K562 (cell line): ENCODE data around the gene EIF2S3B. TPM values are rescaled to one million over a fixed set of nuclear protein-coding genes. Genes with fewer than 3 reads are reported as not detected.

Source experiments
- ATAC-seq: fragments of 200-7000 bp; cut with Tn5 transposase; 3 replicates; pipeline ENCODE4 v1.9.1; 2020; ENCODE audit warnings: moderate library complexity
- BruUV-seq: library from RNA; stranded (reverse); fragments of 400-500 nt; replicated peaks from 2 replicates; lab custom pipeline; 2021; lab: Mats Ljungman, UMichigan
- CTCF ChIA-PET: fragments of 300-600 bp; formaldehyde crosslinking; extraction: SDS; loops from one replicate; lab custom pipeline; 2021; ENCODE audit warnings: low intra/inter-chr PET ratio; lab: Yijun Ruan, JAX
- POLR2A ChIA-PET: fragments of 300-600, 350-650 bp; sonication (Branson Sonifier 250); formaldehyde crosslinking; extraction: SDS; loops from one replicate; lab custom pipeline; 2021; ENCODE audit warnings: antibody characterized with exemption, inconsistent platforms; lab: Yijun Ruan, JAX
- DNase-seq, 4 experiments: peaks; one replicate each; pipeline versions ENCODE4 v3.0.0 to v3.0.0-alpha.2; 2011 to 2018; ENCODE audit warnings: low spot score in 3 of 4, mixed read lengths in 3 of 4; ENCODE audit errors: extremely low read depth in 1 of 4
- FAIRE-seq: peaks from 2 replicates; lab custom pipeline; 2011; peaks lifted over from hg19 to GRCh38; lab: Jason Lieb, UNC
- H2AFZ ChIP-seq: 2 replicates; pipeline ENCODE4 v1.6.0; 2011; ENCODE audit warnings: low read depth, low read length, control low read depth, inconsistent platforms
- H3K27ac ChIP-seq: fragments of 200-600 bp; 3 replicates; pipeline ENCODE4 v1.8.0; 2011; ENCODE audit warnings: low read depth, mild to moderate bottlenecking, control low read depth, inconsistent platforms, low read length, moderate library complexity, mixed read lengths; ENCODE audit errors: extremely low read depth
- H3K27me3 ChIP-seq, 2 experiments: fragments of 300-600 bp in 1 of 2; 2 replicates in 1 of 2; 3 replicates in 1 of 2; pipeline versions ENCODE4 v1.6.0 to v1.8.0; 2011; ENCODE audit warnings: inconsistent platforms in 2 of 2, low read length in 2 of 2, mild to moderate bottlenecking in 1 of 2, mixed read lengths in 1 of 2, moderate library complexity in 1 of 2; ENCODE audit not compliant: control insufficient read depth in 2 of 2, insufficient read depth in 2 of 2
- H3K36me3 ChIP-seq: fragments of 300-600 bp; 3 replicates; pipeline ENCODE4 v1.8.0; 2011; ENCODE audit warnings: mild to moderate bottlenecking, low read length, inconsistent platforms; ENCODE audit not compliant: control insufficient read depth, insufficient read depth
- H3K4me1 ChIP-seq, 2 experiments: fragments of 200-600 bp in 1 of 2; replicated peaks in 1 of 2; 2 replicates in 1 of 2; 3 replicates in 1 of 2; pipeline versions ENCODE4 v1.5.1 to v1.8.0; 2011; ENCODE audit warnings: inconsistent platforms in 2 of 2, low read length in 2 of 2, mild to moderate bottlenecking in 1 of 2, mixed read lengths in 1 of 2, moderate library complexity in 1 of 2; ENCODE audit not compliant: control insufficient read depth in 2 of 2, insufficient read depth in 2 of 2
- H3K4me2 ChIP-seq: 2 replicates; pipeline ENCODE4 v1.6.1; 2011; ENCODE audit warnings: low read length, control low read depth, inconsistent platforms, mixed read lengths; ENCODE audit not compliant: insufficient read depth
- H3K4me3 ChIP-seq: fragments of 200-600 bp; sonication (generic), shearing (Covaris generic); 2 replicates; pipeline ENCODE4 v1.5.1; 2016; ENCODE audit warnings: control low read depth, inconsistent platforms
- H3K79me2 ChIP-seq: fragments of 200-600 bp; 3 replicates; pipeline ENCODE4 v1.8.0; 2011; ENCODE audit warnings: low read length, inconsistent platforms; ENCODE audit not compliant: control insufficient read depth, insufficient read depth
- H3K9ac ChIP-seq, 2 experiments: 2 replicates each; pipeline versions ENCODE4 v1.6.0 to v1.6.1; 2011; ENCODE audit warnings: low read depth in 2 of 2, low read length in 2 of 2, control low read depth in 1 of 2, inconsistent platforms in 1 of 2, mild to moderate bottlenecking in 1 of 2, mixed read lengths in 1 of 2; ENCODE audit not compliant: insufficient read depth in 1 of 2
- H3K9me1 ChIP-seq: one replicate; pipeline ENCODE4 v1.6.0; 2011; ENCODE audit warnings: inconsistent platforms, mild to moderate bottlenecking, low read length, moderate library complexity; ENCODE audit not compliant: control insufficient read depth, insufficient read depth
- H3K9me3 ChIP-seq: replicated peaks from 2 replicates; pipeline ENCODE4 v1.5.1; 2011; ENCODE audit warnings: low read depth, low read length, inconsistent platforms; ENCODE audit not compliant: control insufficient read depth, insufficient read depth
- H4K20me1 ChIP-seq: replicated peaks from 2 replicates; pipeline ENCODE4 v1.6.1; 2011; ENCODE audit warnings: low read length, inconsistent platforms, mixed read lengths; ENCODE audit not compliant: control insufficient read depth, insufficient read depth
- DACH1 ChIP-seq: fragments of 450-650 bp; IDR thresholded peaks from 2 replicates; pipeline ENCODE4 v1.6.1; 2018; ENCODE audit not compliant: partially characterized antibody
- E2F4 ChIP-seq: sonication (generic); formaldehyde crosslinking; IDR thresholded peaks from 2 replicates; pipeline ENCODE4 v1.8.0; 2022; ENCODE audit warnings: mild to moderate bottlenecking, low read depth, missing genetic modification reagents
- E2F8 ChIP-seq: fragments of 450-650 bp; IDR thresholded peaks from 2 replicates; pipeline ENCODE4 v1.7.1; 2018; ENCODE audit warnings: mild to moderate bottlenecking, low read depth; ENCODE audit not compliant: partially characterized antibody
- ELF2 ChIP-seq: fragments of 250-450 bp; sonication (Bioruptor Pico); IDR thresholded peaks from 2 replicates; pipeline ENCODE4 v1.5.0; 2021; ENCODE audit warnings: mild to moderate bottlenecking
- ESRRA ChIP-seq: fragments of 450-650 bp; IDR thresholded peaks from 2 replicates; pipeline ENCODE4 v1.6.1; 2014; ENCODE audit warnings: low read depth, mild to moderate bottlenecking, moderate library complexity, borderline replicate concordance
- ETS1 ChIP-seq: conservative IDR thresholded peaks from 2 replicates; pipeline ENCODE4 v1.6.1; 2011; ENCODE audit warnings: low read depth, mild to moderate bottlenecking, low read length; ENCODE audit not compliant: control insufficient read depth
- FOS ChIP-seq: IDR thresholded peaks from 3 replicates; pipeline ENCODE4 v1.6.1; 2011; ENCODE audit not compliant: insufficient read length; ENCODE audit errors: extremely low read depth
- HDAC2 ChIP-seq: fragments of 450-650 bp; IDR thresholded peaks from 2 replicates; pipeline ENCODE4 v1.6.1; 2016; ENCODE audit warnings: mild to moderate bottlenecking
- HDAC3 ChIP-seq: fragments of 450-650 bp; IDR thresholded peaks from 2 replicates; pipeline ENCODE4 v1.6.1; 2018; ENCODE audit warnings: borderline replicate concordance, mild to moderate bottlenecking, moderate library complexity; ENCODE audit not compliant: partially characterized antibody
- HNRNPK ChIP-seq: fragments of 200-400 bp; formaldehyde crosslinking; IDR thresholded peaks from one replicate; pipeline ENCODE4 v1.6.1; 2018; ENCODE audit warnings: mild to moderate bottlenecking, low read depth, low read length; ENCODE audit not compliant: poor library complexity, severe bottlenecking
- KLF10 ChIP-seq: fragments of 250-450 bp; sonication (Bioruptor Pico); IDR thresholded peaks from 2 replicates; pipeline ENCODE4 v1.6.1; 2021; ENCODE audit warnings: matching md5 sums
- LEF1 ChIP-seq: fragments of 450-650 bp; IDR thresholded peaks from 2 replicates; pipeline ENCODE4 v1.6.1; 2016; ENCODE audit warnings: mild to moderate bottlenecking
- NR2C2 ChIP-seq, 2 experiments: fragments of 200-800 bp in 1 of 2; sonication (Bioruptor generic) in 1 of 2; sonication (generic) in 1 of 2; formaldehyde crosslinking in 1 of 2; IDR thresholded peaks; 2 replicates each; pipeline versions ENCODE4 v1.6.1 to v1.8.0; 2016 to 2022; ENCODE audit warnings: mild to moderate bottlenecking in 1 of 2, missing compliant biosample characterization in 1 of 2, missing genetic modification characterization in 1 of 2, missing genetic modification reagents in 1 of 2
- RAD51 ChIP-seq: fragments of 450-650 bp; IDR thresholded peaks from 2 replicates; pipeline ENCODE4 v1.7.1; 2016; ENCODE audit warnings: low read depth, mild to moderate bottlenecking, borderline replicate concordance
- RCOR1 ChIP-seq, 2 experiments: IDR thresholded peaks; 2 replicates each; pipeline ENCODE4 v1.6.1; 2012; ENCODE audit warnings: low read depth in 2 of 2, low read length in 2 of 2, borderline replicate concordance in 1 of 2, improper control_type of control experiment in 1 of 2
- SRF ChIP-seq, 2 experiments: fragments of 250-450, 450-650 bp in 1 of 2; sonication (Bioruptor Pico) in 1 of 2; sonication (generic) in 1 of 2; formaldehyde crosslinking; IDR thresholded peaks; 2 replicates each; pipeline versions ENCODE4 v1.5.0 to v1.5.1; 2020 to 2022; ENCODE audit warnings: mild to moderate bottlenecking in 1 of 2, missing genetic modification reagents in 1 of 2
- TFAM ChIP-seq: fragments of 250-450 bp; sonication (Bioruptor Pico); conservative IDR thresholded peaks from 2 replicates; pipeline ENCODE4 v1.5.0; 2021; ENCODE audit warnings: mild to moderate bottlenecking, moderate library complexity
- THAP7 ChIP-seq: fragments of 250-450 bp; sonication (Bioruptor Pico); IDR thresholded peaks from 2 replicates; pipeline ENCODE4 v1.5.0; 2021
- WGBS: fragments of 100-300 bp; shearing (Covaris generic); methylation state at CpG from one replicate; pipeline ENCODE4 v1.1.6; 2016; ENCODE audit warnings: low coverage, mixed read lengths; ENCODE audit not compliant: insufficient coverage; ENCODE audit errors: missing lambda C conversion rate; 5-methylcytosine and 5-hydroxymethylcytosine counted together
- in situ Hi-C: fragments of 300-500 bp; cut with MboI; formaldehyde crosslinking; loops from 4 replicates; pipeline ENCODE4 v1.15.0; 2018; ENCODE audit warnings: inconsistent platforms, mixed read lengths
- intact Hi-C: fragments of 100-400 bp; cut with micrococcal nuclease; formaldehyde crosslinking; loops from 2 replicates; pipeline ENCODE4 v1.14.2; 2022
- polyA plus RNA-seq, 8 experiments: library from polyadenylated mRNA; depleted of rRNA in 4 of 8; stranded (reverse) in 5 of 8; unstranded in 3 of 8; fragments of >200 nt; fragmentation: Nextera tagmentation in 2 of 8; fragmentation: Illumina TruSeq in 1 of 8; extraction: Ambion mirVana in 2 of 8; extraction: Trizol in 1 of 8; gene quantifications; 2 replicates each; pipeline versions ENCODE4 v1.2.1 to v1.2.3, GENCODE V29; 2011 to 2014; ENCODE audit warnings: inconsistent platforms in 1 of 8, missing spikeins in 1 of 8
- total RNA-seq, 7 experiments: library from RNA; depleted of rRNA in 6 of 7; stranded (reverse); fragments of >200 nt in 6 of 7; fragmentation: Illumina TruSeq in 2 of 7; extraction: Trizol in 2 of 7; gene quantifications; 2 replicates each; pipeline versions ENCODE4 v1.2.1 to v1.2.3, GENCODE V29; 2011 to 2021; ENCODE audit warnings: low replicate concordance in 1 of 7

EIF2S3B gene
- total and polyA plus RNA-seq, 9 of the 15 experiments (the other 6 are each of a cell fraction or from before 2014, with no cell fraction given) = 0.45 to 5.1 (median 2.0) TPM

GRCh38 chr12:10537721-10538120 is 32.0 kb downstream of the EIF2S3B start:
- Histone ChIP-seq H3K27me3 (no peaks in the 10 kb centered on the region), H3K27ac (no peak overlapping the region), H3K4me3 (no peak overlapping the region), H3K36me3 (no peaks in the 10 kb centered on the region), H3K79me2 (no peaks in the 10 kb centered on the region), H4K20me1 (no peaks in the 10 kb centered on the region), H3K9ac (no peak overlapping the region), H3K9me3 (no peaks in the 10 kb centered on the region), H3K9me1 (no peaks in the 10 kb centered on the region), H3K4me2 (no peak overlapping the region), H2AFZ (no peak overlapping the region), H3K4me1 (no peaks in the 10 kb centered on the region)
- intact Hi-C loops = no loop called here
- in situ Hi-C loops = no loop called here
- ChIA-PET CTCF (no interaction called here), POLR2A (no interaction called here)
- DNase-seq (no peak), ATAC-seq (no peak), FAIRE-seq (no peak)
- 0% methylated on average over 3 of the region's 3 CpGs for WGBS
- no TSS peak for BruUV-seq
- TF ChIP-seq NR2C2 (CRISPR knock-in tag; IDR thresholded peaks at IDR 0.05) (no peak), NR2C2 (tag; IDR thresholded peaks at IDR 0.05) (no peak), FOS (no peak), RAD51 (no peak), HDAC3 (no peak), E2F8 (no peak), KLF10 (CRISPR knock-in tag) (no peak), RCOR1 (IDR thresholded peaks at IDR 0.05; ENCODE audit: borderline replicate concordance in 1 of 2, low read depth in 2 of 2, low read length in 2 of 2) (no peak), ETS1 (no peak), ESRRA (no peak), HDAC2 (no peak), DACH1 (no peak), TFAM (CRISPR knock-in tag) (no peak), HNRNPK (no peak), E2F4 (CRISPR knock-in tag) (no peak), LEF1 (no peak), THAP7 (no peak), SRF (CRISPR knock-in tag; IDR thresholded peaks at IDR 0.05) (no peak), ELF2 (CRISPR knock-in tag) (no peak)
